K562 (cell line): ENCODE data around the gene LAIR1. TPM values are rescaled to one million over a fixed set of nuclear protein-coding genes. Genes with fewer than 3 reads are reported as not detected.

Source experiments
- ATAC-seq: fragments of 200-7000 bp; cut with Tn5 transposase; 3 replicates; pipeline ENCODE4 v1.9.1; 2020; ENCODE audit warnings: moderate library complexity
- BruUV-seq: library from RNA; stranded (reverse); fragments of 400-500 nt; replicated peaks from 2 replicates; lab custom pipeline; 2021; lab: Mats Ljungman, UMichigan
- CTCF ChIA-PET: fragments of 300-600 bp; formaldehyde crosslinking; extraction: SDS; loops from one replicate; lab custom pipeline; 2021; ENCODE audit warnings: low intra/inter-chr PET ratio; lab: Yijun Ruan, JAX
- POLR2A ChIA-PET: fragments of 300-600, 350-650 bp; sonication (Branson Sonifier 250); formaldehyde crosslinking; extraction: SDS; loops from one replicate; lab custom pipeline; 2021; ENCODE audit warnings: antibody characterized with exemption, inconsistent platforms; lab: Yijun Ruan, JAX
- DNase-seq, 4 experiments: peaks; one replicate each; pipeline versions ENCODE4 v3.0.0 to v3.0.0-alpha.2; 2011 to 2018; ENCODE audit warnings: low spot score in 3 of 4, mixed read lengths in 3 of 4; ENCODE audit errors: extremely low read depth in 1 of 4
- FAIRE-seq: peaks from 2 replicates; lab custom pipeline; 2011; peaks lifted over from hg19 to GRCh38; lab: Jason Lieb, UNC
- H2AFZ ChIP-seq: 2 replicates; pipeline ENCODE4 v1.6.0; 2011; ENCODE audit warnings: low read depth, low read length, control low read depth, inconsistent platforms
- H3K27ac ChIP-seq: fragments of 200-600 bp; 3 replicates; pipeline ENCODE4 v1.8.0; 2011; ENCODE audit warnings: low read depth, mild to moderate bottlenecking, control low read depth, inconsistent platforms, low read length, moderate library complexity, mixed read lengths; ENCODE audit errors: extremely low read depth
- H3K27me3 ChIP-seq, 2 experiments: fragments of 300-600 bp in 1 of 2; 2 replicates in 1 of 2; 3 replicates in 1 of 2; pipeline versions ENCODE4 v1.6.0 to v1.8.0; 2011; ENCODE audit warnings: inconsistent platforms in 2 of 2, low read length in 2 of 2, mild to moderate bottlenecking in 1 of 2, mixed read lengths in 1 of 2, moderate library complexity in 1 of 2; ENCODE audit not compliant: control insufficient read depth in 2 of 2, insufficient read depth in 2 of 2
- H3K36me3 ChIP-seq: fragments of 300-600 bp; 3 replicates; pipeline ENCODE4 v1.8.0; 2011; ENCODE audit warnings: mild to moderate bottlenecking, low read length, inconsistent platforms; ENCODE audit not compliant: control insufficient read depth, insufficient read depth
- H3K4me1 ChIP-seq, 2 experiments: fragments of 200-600 bp in 1 of 2; replicated peaks in 1 of 2; 2 replicates in 1 of 2; 3 replicates in 1 of 2; pipeline versions ENCODE4 v1.5.1 to v1.8.0; 2011; ENCODE audit warnings: inconsistent platforms in 2 of 2, low read length in 2 of 2, mild to moderate bottlenecking in 1 of 2, mixed read lengths in 1 of 2, moderate library complexity in 1 of 2; ENCODE audit not compliant: control insufficient read depth in 2 of 2, insufficient read depth in 2 of 2
- H3K4me2 ChIP-seq: 2 replicates; pipeline ENCODE4 v1.6.1; 2011; ENCODE audit warnings: low read length, control low read depth, inconsistent platforms, mixed read lengths; ENCODE audit not compliant: insufficient read depth
- H3K4me3 ChIP-seq: fragments of 200-600 bp; sonication (generic), shearing (Covaris generic); 2 replicates; pipeline ENCODE4 v1.5.1; 2016; ENCODE audit warnings: control low read depth, inconsistent platforms
- H3K79me2 ChIP-seq: fragments of 200-600 bp; 3 replicates; pipeline ENCODE4 v1.8.0; 2011; ENCODE audit warnings: low read length, inconsistent platforms; ENCODE audit not compliant: control insufficient read depth, insufficient read depth
- H3K9ac ChIP-seq, 2 experiments: 2 replicates each; pipeline versions ENCODE4 v1.6.0 to v1.6.1; 2011; ENCODE audit warnings: low read depth in 2 of 2, low read length in 2 of 2, control low read depth in 1 of 2, inconsistent platforms in 1 of 2, mild to moderate bottlenecking in 1 of 2, mixed read lengths in 1 of 2; ENCODE audit not compliant: insufficient read depth in 1 of 2
- H3K9me1 ChIP-seq: one replicate; pipeline ENCODE4 v1.6.0; 2011; ENCODE audit warnings: inconsistent platforms, mild to moderate bottlenecking, low read length, moderate library complexity; ENCODE audit not compliant: control insufficient read depth, insufficient read depth
- H3K9me3 ChIP-seq: replicated peaks from 2 replicates; pipeline ENCODE4 v1.5.1; 2011; ENCODE audit warnings: low read depth, low read length, inconsistent platforms; ENCODE audit not compliant: control insufficient read depth, insufficient read depth
- H4K20me1 ChIP-seq: replicated peaks from 2 replicates; pipeline ENCODE4 v1.6.1; 2011; ENCODE audit warnings: low read length, inconsistent platforms, mixed read lengths; ENCODE audit not compliant: control insufficient read depth, insufficient read depth
- ATF7 ChIP-seq: fragments of 450-650 bp; IDR thresholded peaks from 2 replicates; pipeline ENCODE4 v1.7.1; 2014; ENCODE audit warnings: mild to moderate bottlenecking, moderate library complexity
- GTF2A2 ChIP-seq: IDR thresholded peaks from 2 replicates; pipeline ENCODE4 v1.6.1; 2016; ENCODE audit warnings: mild to moderate bottlenecking, missing genetic modification characterization, missing compliant biosample characterization
- HLTF ChIP-seq: fragments of 450-650 bp; IDR thresholded peaks from 2 replicates; pipeline ENCODE4 v1.6.1; 2016
- MEF2A ChIP-seq: IDR thresholded peaks from 2 replicates; pipeline ENCODE4 v1.6.1; 2011; ENCODE audit warnings: low read depth, mild to moderate bottlenecking, low read length, moderate library complexity; ENCODE audit not compliant: control insufficient read depth
- NEUROD1 ChIP-seq: fragments of 150-350 bp; IDR thresholded peaks from 2 replicates; pipeline ENCODE4 v1.6.1; 2014; ENCODE audit warnings: borderline replicate concordance, low read length, low read depth; ENCODE audit not compliant: partially characterized antibody
- RAD21 ChIP-seq, 2 experiments: fragments of 250-450 bp in 1 of 2; fragments of 450-650 bp in 1 of 2; sonication (Bioruptor Pico) in 1 of 2; formaldehyde crosslinking in 1 of 2; IDR thresholded peaks in 1 of 2; conservative IDR thresholded peaks in 1 of 2; 2 replicates each; pipeline versions ENCODE4 v1.4.0 to v1.8.0; 2020 to 2022; ENCODE audit warnings: mild to moderate bottlenecking in 2 of 2, moderate library complexity in 1 of 2
- SREBF1 ChIP-seq: fragments of 150-350 bp; IDR thresholded peaks from 2 replicates; pipeline ENCODE4 v1.6.1; 2014; ENCODE audit warnings: antibody characterized with exemption, low read depth, low read length, borderline replicate concordance
- TBL1XR1 ChIP-seq, 2 experiments: IDR thresholded peaks; 2 replicates each; pipeline ENCODE4 v1.6.1; 2012; ENCODE audit warnings: improper control_type of control experiment in 2 of 2, low read length in 2 of 2, mild to moderate bottlenecking in 1 of 2
- ZBTB8A ChIP-seq: fragments of 450-650 bp; IDR thresholded peaks from 2 replicates; pipeline ENCODE4 v1.6.1; 2018; ENCODE audit warnings: mild to moderate bottlenecking, moderate library complexity; ENCODE audit not compliant: partially characterized antibody
- ZNF668 ChIP-seq: fragments of 250-450 bp; sonication (Bioruptor Pico); IDR thresholded peaks from 2 replicates; pipeline ENCODE4 v1.8.0; 2022; ENCODE audit warnings: mild to moderate bottlenecking, inconsistent platforms
- ZNF79 ChIP-seq: fragments of 250-450 bp; sonication (Bioruptor Pico); IDR thresholded peaks from 2 replicates; pipeline ENCODE4 v1.4.0; 2020; ENCODE audit warnings: low read depth, mild to moderate bottlenecking, moderate library complexity
- WGBS: fragments of 100-300 bp; shearing (Covaris generic); methylation state at CpG from one replicate; pipeline ENCODE4 v1.1.6; 2016; ENCODE audit warnings: low coverage, mixed read lengths; ENCODE audit not compliant: insufficient coverage; ENCODE audit errors: missing lambda C conversion rate; 5-methylcytosine and 5-hydroxymethylcytosine counted together
- in situ Hi-C: fragments of 300-500 bp; cut with MboI; formaldehyde crosslinking; loops from 4 replicates; pipeline ENCODE4 v1.15.0; 2018; ENCODE audit warnings: inconsistent platforms, mixed read lengths
- intact Hi-C: fragments of 100-400 bp; cut with micrococcal nuclease; formaldehyde crosslinking; loops from 2 replicates; pipeline ENCODE4 v1.14.2; 2022
- polyA plus RNA-seq, 8 experiments: library from polyadenylated mRNA; depleted of rRNA in 4 of 8; stranded (reverse) in 5 of 8; unstranded in 3 of 8; fragments of >200 nt; fragmentation: Nextera tagmentation in 2 of 8; fragmentation: Illumina TruSeq in 1 of 8; extraction: Ambion mirVana in 2 of 8; extraction: Trizol in 1 of 8; gene quantifications; 2 replicates each; pipeline versions ENCODE4 v1.2.1 to v1.2.3, GENCODE V29; 2011 to 2014; ENCODE audit warnings: inconsistent platforms in 1 of 8, missing spikeins in 1 of 8
- total RNA-seq, 7 experiments: library from RNA; depleted of rRNA in 6 of 7; stranded (reverse); fragments of >200 nt in 6 of 7; fragmentation: Illumina TruSeq in 2 of 7; extraction: Trizol in 2 of 7; gene quantifications; 2 replicates each; pipeline versions ENCODE4 v1.2.1 to v1.2.3, GENCODE V29; 2011 to 2021; ENCODE audit warnings: low replicate concordance in 1 of 7
- TF ChIP-seq, protein P1 (sequence below): sonication (generic); formaldehyde crosslinking; IDR thresholded peaks from 2 replicates; pipeline ENCODE4 v1.8.1; 2023; ENCODE audit warnings: mild to moderate bottlenecking, missing genetic modification reagents
- TF ChIP-seq, protein P2 (sequence below): fragments of 250-450 bp; sonication (Bioruptor Pico); IDR thresholded peaks from 2 replicates; pipeline ENCODE4 v1.6.1; 2021; ENCODE audit warnings: mild to moderate bottlenecking
- TF ChIP-seq, protein P3 (sequence below): sonication (generic); formaldehyde crosslinking; IDR thresholded peaks from 2 replicates; pipeline ENCODE4 v1.5.0; 2020; ENCODE audit warnings: missing genetic modification reagents
- TF ChIP-seq, protein P4 (sequence below): fragments of 200-800 bp; sonication (Bioruptor generic); IDR thresholded peaks from 2 replicates; pipeline ENCODE4 v1.6.1; 2017; ENCODE audit warnings: missing genetic modification characterization, missing compliant biosample characterization

LAIR1 gene
- total and polyA plus RNA-seq, 9 of the 15 experiments (the other 6 are each of a cell fraction or from before 2014, with no cell fraction given), result 0.12 to 0.54 (median 0.24) TPM; not detected in 6

DNA sequence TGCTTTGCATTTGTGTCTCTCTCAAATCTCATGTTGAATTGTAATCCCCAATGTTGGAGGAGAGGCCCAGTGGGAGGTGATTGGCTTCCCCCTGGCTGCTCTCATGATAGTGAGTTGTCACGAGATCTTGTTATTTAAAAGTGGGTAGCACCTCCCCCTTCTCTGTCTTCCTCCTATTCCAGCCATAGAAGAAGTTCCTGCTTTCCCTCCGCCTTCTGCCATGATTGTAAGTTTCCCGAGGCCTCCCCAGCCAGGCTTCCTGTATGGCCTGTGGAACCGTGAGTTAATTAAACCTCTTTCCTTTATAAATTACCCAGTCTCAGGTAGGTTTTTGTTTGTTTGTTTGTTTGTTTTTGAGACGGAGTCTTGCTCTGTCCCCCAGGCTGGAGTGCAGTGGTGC, 29.6 kb downstream of the LAIR1 start:
- peak overlapping the region; percentile 1; the same call in 1 of the 2 replicates for H2AFZ ChIP-seq
- H3K27me3 ChIP-seq, result peaks cover 5 to 40% of the 10 kb centered on the region in 2 experiments
- no peaks in the 10 kb centered on the region for H3K9me3 ChIP-seq
- no peaks in the 10 kb centered on the region; a peak in 1 of 5 replicates for H3K4me1 ChIP-seq
- no peak overlapping the region for H3K27ac ChIP-seq
- H4K20me1 ChIP-seq, result no peaks in the 10 kb centered on the region; the same call in 1 of the 2 replicates
- CTCF ChIA-PET, result no interaction called here
- intact Hi-C loops (no loop called here), in situ Hi-C loops (no loop called here)
- H3K4me2 ChIP-seq, result no peak overlapping the region
- no peak overlapping the region for H3K4me3 ChIP-seq
- no peaks in the 10 kb centered on the region for H3K9me1 ChIP-seq
- H3K79me2 ChIP-seq, result no peaks in the 10 kb centered on the region
- H3K36me3 ChIP-seq, result no peaks in the 10 kb centered on the region
- DNase-seq (peak in 1 of 4 experiments; percentile 17), ATAC-seq (peak; percentile 86), FAIRE-seq (peak; percentile 32)
- no peak overlapping the region for H3K9ac ChIP-seq
- POLR2A ChIA-PET, result interaction anchor here (0.9 kb wide), 1 partner anchor 42 kb away, joined by 3 read pairs; no protein-coding TSS in a partner anchor
- 0% methylated on average over 5 of the region's 5 CpGs for WGBS
- BruUV-seq, result no TSS peak
- no peak for TF ChIP-seq ATF7
- TF ChIP-seq, protein P1, sequence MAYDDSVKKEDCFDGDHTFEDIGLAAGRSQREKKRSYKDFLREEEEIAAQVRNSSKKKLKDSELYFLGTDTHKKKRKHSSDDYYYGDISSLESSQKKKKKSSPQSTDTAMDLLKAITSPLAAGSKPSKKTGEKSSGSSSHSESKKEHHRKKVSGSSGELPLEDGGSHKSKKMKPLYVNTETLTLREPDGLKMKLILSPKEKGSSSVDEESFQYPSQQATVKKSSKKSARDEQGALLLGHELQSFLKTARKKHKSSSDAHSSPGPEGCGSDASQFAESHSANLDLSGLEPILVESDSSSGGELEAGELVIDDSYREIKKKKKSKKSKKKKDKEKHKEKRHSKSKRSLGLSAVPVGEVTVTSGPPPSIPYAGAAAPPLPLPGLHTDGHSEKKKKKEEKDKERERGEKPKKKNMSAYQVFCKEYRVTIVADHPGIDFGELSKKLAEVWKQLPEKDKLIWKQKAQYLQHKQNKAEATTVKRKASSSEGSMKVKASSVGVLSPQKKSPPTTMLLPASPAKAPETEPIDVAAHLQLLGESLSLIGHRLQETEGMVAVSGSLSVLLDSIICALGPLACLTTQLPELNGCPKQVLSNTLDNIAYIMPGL (CRISPR knock-in tag), result no peak
- TF ChIP-seq, protein P2, sequence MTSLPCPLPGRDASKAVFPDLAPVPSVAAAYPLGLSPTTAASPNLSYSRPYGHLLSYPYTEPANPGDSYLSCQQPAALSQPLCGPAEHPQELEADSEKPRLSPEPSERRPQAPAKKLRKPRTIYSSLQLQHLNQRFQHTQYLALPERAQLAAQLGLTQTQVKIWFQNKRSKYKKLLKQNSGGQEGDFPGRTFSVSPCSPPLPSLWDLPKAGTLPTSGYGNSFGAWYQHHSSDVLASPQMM (CRISPR knock-in tag), result no peak
- no peak for TF ChIP-seq ZNF668 (CRISPR knock-in tag)
- TF ChIP-seq GTF2A2 (tag), result no peak
- TF ChIP-seq, protein P3, sequence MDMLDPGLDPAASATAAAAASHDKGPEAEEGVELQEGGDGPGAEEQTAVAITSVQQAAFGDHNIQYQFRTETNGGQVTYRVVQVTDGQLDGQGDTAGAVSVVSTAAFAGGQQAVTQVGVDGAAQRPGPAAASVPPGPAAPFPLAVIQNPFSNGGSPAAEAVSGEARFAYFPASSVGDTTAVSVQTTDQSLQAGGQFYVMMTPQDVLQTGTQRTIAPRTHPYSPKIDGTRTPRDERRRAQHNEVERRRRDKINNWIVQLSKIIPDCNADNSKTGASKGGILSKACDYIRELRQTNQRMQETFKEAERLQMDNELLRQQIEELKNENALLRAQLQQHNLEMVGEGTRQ, result no peak
- TF ChIP-seq NEUROD1, result no peak
- no peak for TF ChIP-seq SREBF1
- TF ChIP-seq ZBTB8A, result no peak
- no peak for TF ChIP-seq ZNF79 (CRISPR knock-in tag)
- TF ChIP-seq, protein P4, sequence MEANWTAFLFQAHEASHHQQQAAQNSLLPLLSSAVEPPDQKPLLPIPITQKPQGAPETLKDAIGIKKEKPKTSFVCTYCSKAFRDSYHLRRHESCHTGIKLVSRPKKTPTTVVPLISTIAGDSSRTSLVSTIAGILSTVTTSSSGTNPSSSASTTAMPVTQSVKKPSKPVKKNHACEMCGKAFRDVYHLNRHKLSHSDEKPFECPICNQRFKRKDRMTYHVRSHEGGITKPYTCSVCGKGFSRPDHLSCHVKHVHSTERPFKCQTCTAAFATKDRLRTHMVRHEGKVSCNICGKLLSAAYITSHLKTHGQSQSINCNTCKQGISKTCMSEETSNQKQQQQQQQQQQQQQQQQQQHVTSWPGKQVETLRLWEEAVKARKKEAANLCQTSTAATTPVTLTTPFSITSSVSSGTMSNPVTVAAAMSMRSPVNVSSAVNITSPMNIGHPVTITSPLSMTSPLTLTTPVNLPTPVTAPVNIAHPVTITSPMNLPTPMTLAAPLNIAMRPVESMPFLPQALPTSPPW (CRISPR knock-in tag), result peak; percentile 51; the same call in 1 of the 2 replicates
- TF ChIP-seq HLTF, result no peak
- TF ChIP-seq TBL1XR1 (IDR thresholded peaks at IDR 0.05; ENCODE audit: low read length in 2 of 2), result no peak
- no peak for TF ChIP-seq MEF2A
- TF ChIP-seq RAD21 (CRISPR knock-in tag; conservative IDR thresholded peaks at IDR 0.05 in 1 of 2, IDR thresholded peaks at IDR 0.05 in 1 of 2), result no peak
